Cardiac fibroblast (primary cell): Measurements from ENCODE around the gene PKP4.
A peak's percentile ranks its signal among the peaks of the same experiment; 100 is the strongest.

Experiments
- DNase-seq, 2 donors: peaks; one replicate each; pipeline versions ENCODE4 v3.0.0 to v3.0.0-alpha.2; 2010; ENCODE audit warnings: low read depth in 2 of 2
- H3K4me3 ChIP-seq, 2 donors: replicated peaks in 1 of 2; 1 replicate in 1 of 2; 2 replicates in 1 of 2; pipeline ENCODE4 v1.5.1; 2011; ENCODE audit warnings: low read depth in 2 of 2, low read length in 2 of 2, mild to moderate bottlenecking in 2 of 2, moderate library complexity in 1 of 2
- CTCF ChIP-seq: IDR thresholded peaks from one replicate; pipeline ENCODE4 v1.5.1; 2011; ENCODE audit warnings: low read depth, mild to moderate bottlenecking, low read length, inconsistent platforms

Gene PKP4

GRCh38 chr2:158457826-158458616 is 1.3 kb downstream of the PKP4 start:
- peak; percentile 59 to 60 for DNase-seq
- TF ChIP-seq CTCF, result peak; percentile 1
- H3K4me3 ChIP-seq, result peak overlapping the region; percentile 92 to 93

GRCh38 chr2:158458617-158458920 is 1.8 kb downstream of the PKP4 start:
- peak in 1 of 2 donors; percentile 13 for DNase-seq
- no peak for TF ChIP-seq CTCF
- peak overlapping the region; percentile 92 to 93 for H3K4me3 ChIP-seq

DNA sequence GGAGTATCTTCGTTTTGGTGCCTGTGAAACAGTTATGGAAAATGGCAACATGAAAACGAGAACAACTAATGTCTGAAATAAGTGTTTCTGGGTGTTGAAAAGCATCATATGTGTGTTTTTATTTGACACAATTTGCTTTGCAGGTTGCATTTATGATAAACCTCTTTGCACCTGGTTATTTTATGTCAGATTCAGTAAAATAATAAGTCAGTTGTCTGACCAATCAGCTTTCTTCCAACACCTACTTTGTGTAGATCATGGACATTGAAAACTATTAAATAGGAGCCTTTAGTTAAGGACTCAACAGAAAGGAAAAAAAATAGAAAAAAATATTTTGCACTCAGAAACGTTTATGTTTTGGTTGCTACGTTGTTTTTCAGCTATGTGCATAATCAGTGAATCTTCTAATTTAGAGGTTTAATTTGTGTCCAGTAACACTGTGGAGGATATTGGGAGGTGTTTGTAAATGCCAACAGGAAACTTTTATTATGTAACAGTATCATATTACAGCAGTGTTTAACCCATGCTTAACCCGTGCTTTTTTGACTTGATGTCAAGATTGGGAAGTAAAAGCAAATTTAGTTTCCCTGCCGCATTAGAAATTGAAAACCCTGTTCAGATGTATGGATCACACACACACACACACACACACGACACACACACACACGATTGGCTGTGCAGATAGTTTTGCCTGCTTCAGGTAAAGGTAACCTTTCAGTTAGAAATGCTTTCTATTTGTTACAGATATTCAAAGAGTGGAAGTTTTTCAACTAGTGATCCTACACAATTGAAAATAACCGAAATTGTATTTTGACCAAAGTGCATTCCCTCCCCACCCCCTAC is 2.6 kb downstream of the PKP4 start:
- no peak for TF ChIP-seq CTCF
- peak in 1 of 2 donors; percentile 12 for DNase-seq
- H3K4me3 ChIP-seq, result no peak overlapping the region

GRCh38 chr2:158460632-158461297 is 4.0 kb downstream of the PKP4 start:
- peak in 1 of 2 donors; percentile 36 for DNase-seq
- no peak for TF ChIP-seq CTCF
- H3K4me3 ChIP-seq, result no peak overlapping the region

DNA sequence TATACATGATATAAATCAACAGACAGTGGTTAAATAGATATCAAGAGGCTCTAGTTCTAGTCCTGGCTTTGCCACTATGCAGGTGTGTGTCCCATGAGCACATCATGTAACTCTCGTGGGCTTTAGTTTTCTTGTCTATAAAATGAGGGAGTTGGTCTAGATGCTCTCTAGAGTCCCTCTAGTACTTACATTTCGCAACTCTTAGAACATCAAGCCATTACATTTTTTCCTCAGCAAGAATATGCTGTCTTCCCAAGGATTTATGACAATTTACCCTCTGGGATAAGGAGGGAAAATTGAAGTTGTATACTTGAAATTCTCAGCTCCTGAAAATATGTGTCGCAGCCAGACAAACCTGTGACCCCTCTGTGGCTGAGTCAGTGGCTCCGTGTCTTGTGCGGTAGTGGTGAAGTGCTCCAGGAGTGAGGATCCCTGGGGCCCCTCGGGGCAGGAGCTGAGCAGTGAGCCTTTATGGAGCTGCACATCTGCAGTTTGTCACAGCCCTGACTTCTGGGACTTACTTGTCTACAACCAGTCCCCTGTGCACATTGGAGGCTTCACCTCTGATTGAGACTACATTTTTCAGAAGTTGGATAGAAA is 6.8 kb downstream of the PKP4 start:
- no peak for TF ChIP-seq CTCF
- DNase-seq, result peak in 1 of 2 donors; percentile 19

DNA sequence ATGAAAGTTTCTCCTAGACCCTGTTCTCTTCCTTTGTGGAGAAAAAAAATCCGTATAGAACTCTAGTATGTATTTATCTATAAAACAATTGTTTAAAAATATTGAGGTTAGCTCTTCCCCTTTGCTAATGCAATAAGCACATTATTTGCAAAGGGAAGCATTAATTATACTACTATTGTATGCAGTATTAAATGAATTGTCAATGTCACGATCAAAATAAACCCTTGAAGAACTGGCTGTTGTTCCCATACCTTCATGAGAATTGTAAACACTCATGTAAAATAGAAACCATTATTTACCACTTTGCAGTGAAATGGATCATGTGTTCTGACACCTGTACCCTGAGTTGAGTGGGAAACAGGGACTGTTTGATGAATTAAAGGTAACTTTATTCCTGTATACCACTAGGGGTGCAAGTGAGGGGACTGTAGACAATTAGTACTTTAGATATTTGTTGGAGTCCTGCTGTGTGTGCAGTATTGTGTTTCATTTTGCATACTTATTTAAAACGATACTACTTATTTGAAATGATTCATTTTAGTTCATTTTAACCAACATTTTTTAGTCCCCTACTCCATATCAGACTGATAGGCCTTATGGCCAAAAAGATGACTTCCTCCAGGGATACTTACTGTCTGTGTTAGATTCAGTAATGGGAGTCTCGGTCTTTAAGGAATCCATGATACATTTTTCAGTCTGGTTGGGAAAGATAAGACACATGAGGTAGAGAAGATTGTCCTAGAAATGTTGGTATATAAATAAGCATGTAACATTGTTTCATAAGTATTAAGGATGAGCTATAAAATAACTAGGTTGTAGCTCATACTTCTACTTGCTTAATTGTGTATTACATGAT is 7.9 kb downstream of the PKP4 start:
- DNase-seq, result peak; percentile 29 to 35
- H3K4me3 ChIP-seq, result no peak overlapping the region
- peak; percentile 54 for TF ChIP-seq CTCF

More for the DNA sequence above, 6.8 kb downstream of the PKP4 start:
- no peak overlapping the region for H3K4me3 ChIP-seq
